H1 (cell line): ENCODE data around the gene CELF4. TPM values are rescaled to one million over a fixed set of nuclear protein-coding genes. Genes with fewer than 3 reads are reported as not detected.

ENCODE experiments used
- E2F6 ChIP-seq: IDR thresholded peaks from 2 replicates; pipeline ENCODE4 v1.6.1; 2012; ENCODE audit warnings: inconsistent platforms
- GABPA ChIP-seq: IDR thresholded peaks from 2 replicates; pipeline ENCODE4 v1.6.1; 2011; ENCODE audit warnings: mild to moderate bottlenecking, low read length, moderate library complexity, borderline replicate concordance; ENCODE audit not compliant: insufficient read depth
- USF2 ChIP-seq: IDR thresholded peaks from 2 replicates; pipeline ENCODE4 v1.6.1; 2011; ENCODE audit warnings: low read length, improper control_type of control experiment
- polyA plus RNA-seq, 7 experiments: library from polyadenylated mRNA; depleted of rRNA in 3 of 7; stranded (reverse) in 5 of 7; unstranded in 2 of 7; fragments of >200 nt in 5 of 7; fragments of 200-250 nt in 2 of 7; gene quantifications; 1 replicate in 5 of 7; 2 replicates in 1 of 7; 4 replicates in 1 of 7; pipeline versions ENCODE4 v1.2.1 to v1.2.3, GENCODE V29; 2011 to 2013; ENCODE audit warnings: missing spikeins in 2 of 7, mixed read lengths in 2 of 7
- total RNA-seq: library from RNA; stranded (reverse); fragmentation: NEBNext Ultra II Directional; extraction: Animal tissue kit (Norgen Biotek cat#: 25700); gene quantifications from 2 replicates; pipeline ENCODE4 v1.2.1, GENCODE V29; 2021

CELF4 gene
- total and polyA plus RNA-seq, 2 of the 8 experiments (the other 6 are each of a cell fraction or from before 2014, with no cell fraction given) = 1.6 to 3.4 TPM

GRCh38 chr18:37544217-37544616 is 21.4 kb downstream of the CELF4 start (continued):
- TF ChIP-seq USF2 (no peak), E2F6 (no peak), GABPA (no peak)
